Psoas muscle (tissue), 8 donors: ENCODE data around the gene UFSP2. TPM values are rescaled to one million over a fixed set of nuclear protein-coding genes. Genes with fewer than 3 reads are reported as not detected.
A peak's percentile ranks its signal among the peaks of the same experiment; 100 is the strongest.

Experiments
- ATAC-seq, 4 donors: fragments of 200-7000 bp; cut with Tn5 transposase; one replicate each; pipeline ENCODE4 v1.9.1; 2020; ENCODE audit warnings: moderate library complexity in 3 of 4, mild to moderate bottlenecking in 2 of 4
- DNase-seq, 2 donors: peaks; one replicate each; pipeline ENCODE4 v3.0.0-alpha.2; 2020
- H3K27ac ChIP-seq: fragments of 200-600 bp; one replicate; pipeline ENCODE4 v1.8.0; 2022
- H3K27me3 ChIP-seq, 3 donors: fragments of 200-600 bp in 1 of 3; one replicate each; pipeline versions ENCODE4 v1.6.1 to v1.8.0; 2013 to 2022; ENCODE audit warnings: low read length in 2 of 3, mild to moderate bottlenecking in 2 of 3, moderate library complexity in 1 of 3; ENCODE audit not compliant: insufficient read depth in 3 of 3
- H3K36me3 ChIP-seq, 2 donors: fragments of 200-600 bp in 1 of 2; one replicate each; pipeline versions ENCODE4 v1.6.1 to v1.8.0; 2013 to 2022; ENCODE audit warnings: low read depth in 1 of 2, mild to moderate bottlenecking in 1 of 2, moderate library complexity in 1 of 2; ENCODE audit not compliant: insufficient read depth in 1 of 2
- H3K4me1 ChIP-seq: fragments of 200-600 bp; one replicate; pipeline ENCODE4 v1.8.0; 2022
- H3K4me3 ChIP-seq: fragments of 200-600 bp; one replicate; pipeline ENCODE4 v1.8.0; 2022; ENCODE audit warnings: mild to moderate bottlenecking
- H3K9me3 ChIP-seq: fragments of 200-600 bp; one replicate; pipeline ENCODE4 v1.8.0; 2022
- CTCF ChIP-seq: fragments of 200-600 bp; IDR thresholded peaks from one replicate; pipeline ENCODE4 v1.8.0; 2022; ENCODE audit warnings: antibody characterized with exemption
- WGBS, 3 donors: extraction: QIAGEN DNeasy Blood & Tissue Kit; methylation state at CpG; one replicate each; pipeline versions ENCODE4 v1.1.6 to v1.1.7; 2013; 5-methylcytosine and 5-hydroxymethylcytosine counted together
- intact Hi-C, 2 donors: fragments of 100-400 bp; cut with DNase I; formaldehyde crosslinking; loops; one replicate each; pipeline versions ENCODE4 v1.11.0 to v1.14.2; 2022
- polyA plus RNA-seq, 3 donors: library from polyadenylated mRNA; stranded (reverse); fragments of 200-250 nt; gene quantifications; one replicate each; pipeline ENCODE4 v1.2.3, GENCODE V29; 2013
- total RNA-seq, 4 donors: library from RNA; stranded (reverse); fragmentation: NEBNext Ultra II Directional in 2 of 4; extraction: Animal tissue kit (Norgen Biotek cat#: 25700) in 2 of 4; gene quantifications; one replicate each; pipeline versions ENCODE4 v1.2.1 to v1.2.4, GENCODE V29; 2021 to 2023
- donor health status: healthy with polysubstance abuse.
- donor health status: DM: no; HTN: no; CAD: no; lungs with moderate emphysema.
- donor health status: Bipolar disorder and iron deficiency.
- donor health status: healthy.
- donor health status: DM: yes; HTN: yes; CAD: no.
- donor health status: DM: no; HTN: no; CAD: no.
- donor health status: DM: no; HTN: no; CAD: no.
- donor health status: DM: yes; HTN: yes; CAD: no.

Gene UFSP2
- total and polyA plus RNA-seq, 7 donors, result 22.5 to 45.5 (median 33.8) TPM

- ATAC-seq (peak; percentile 48 to 69 (median 58)), DNase-seq (no peak)
- peaks cover 0 to 26% of the 10 kb centered on the region in 2 donors for H3K36me3 ChIP-seq
- peaks cover 35% of the 10 kb centered on the region for H3K4me1 ChIP-seq
- TF ChIP-seq CTCF, result no peak
- H3K27me3 ChIP-seq, result no peaks in the 10 kb centered on the region
- 10 to 14% (median 13%) methylated on average over 12 to 13 of the region's 13 CpGs for WGBS, 3 donors
- intact Hi-C loops, result loop anchor here (5.0 kb wide), 1 partner anchor 42 kb away; no protein-coding TSS in a partner anchor
- H3K27ac ChIP-seq, result peak overlapping the region; percentile 96
- H3K4me3 ChIP-seq, result peak overlapping the region; percentile 96
- no peaks in the 10 kb centered on the region for H3K9me3 ChIP-seq
These were observed 688 bp downstream of the UFSP2 start for GRCh38 chr4:185424905-185425646.

GRCh38 chr4:185421366-185422124, 4.2 kb downstream of the UFSP2 start:
- no peak overlapping the region for H3K27ac ChIP-seq
- no peak overlapping the region for H3K4me3 ChIP-seq
- no peak for TF ChIP-seq CTCF
- H3K27me3 ChIP-seq, result no peaks in the 10 kb centered on the region
- H3K4me1 ChIP-seq, result peaks cover 35% of the 10 kb centered on the region
- DNase-seq (no peak), ATAC-seq (no peak)
- H3K36me3 ChIP-seq, result peaks cover 4 to 55% of the 10 kb centered on the region in 2 donors
- H3K9me3 ChIP-seq, result no peaks in the 10 kb centered on the region
- intact Hi-C loops, result no loop called here
- WGBS, 3 donors, result 42 to 47% (median 45%) methylated on average over 2 of the region's 2 CpGs

GRCh38 chr4:185416955-185417354, 8.8 kb downstream of the UFSP2 start:
- no peak for TF ChIP-seq CTCF
- no peak for ATAC-seq
- Histone ChIP-seq H3K27ac (no peak overlapping the region), H3K27me3 (no peaks in the 10 kb centered on the region), H3K9me3 (no peaks in the 10 kb centered on the region), H3K4me3 (no peak overlapping the region), H3K4me1 (peaks cover 6% of the 10 kb centered on the region), H3K36me3 (peaks cover 9 to 94% of the 10 kb centered on the region in 2 donors)
- intact Hi-C loops, result no loop called here
- no peak for DNase-seq

- no peaks in the 10 kb centered on the region for H3K27me3 ChIP-seq
- DNase-seq, result no peak
- WGBS, 3 donors, result 81 to 88% (median 86%) methylated on average over 5 of the region's 5 CpGs
- intact Hi-C loops, result no loop called here
- H3K9me3 ChIP-seq, result no peaks in the 10 kb centered on the region
- ATAC-seq, result peak in 1 of 4 donors; percentile 32
- H3K4me1 ChIP-seq, result no peaks in the 10 kb centered on the region
- TF ChIP-seq CTCF, result no peak
- no peak overlapping the region for H3K4me3 ChIP-seq
- no peak overlapping the region for H3K27ac ChIP-seq
- peaks cover 9 to 90% of the 10 kb centered on the region in 2 donors for H3K36me3 ChIP-seq
These were observed 13.4 kb downstream of the UFSP2 start for GRCh38 chr4:185412412-185412811.
